WTC11 (cell line): Measurements from ENCODE around the gene RIN2.
"Not testable (repeated sequence)": the region's sequence is repeated elsewhere in the genome, so short reads cannot be mapped to it uniquely, and the experiment has no call there.

ENCODE experiments used
- CTCF ChIP-seq: fragments of 200-600 bp; IDR thresholded peaks from 2 replicates; pipeline ENCODE4 v1.8.0; 2022; ENCODE audit warnings: antibody characterized with exemption
- FOXJ3 ChIP-seq: sonication (generic); formaldehyde crosslinking; IDR thresholded peaks from 2 replicates; pipeline ENCODE4 v1.9.0; 2021; ENCODE audit warnings: missing genetic modification reagents, mild to moderate bottlenecking, borderline replicate concordance
- JUN ChIP-seq: sonication (generic); formaldehyde crosslinking; IDR thresholded peaks from 2 replicates; pipeline ENCODE4 v1.8.0; 2023; ENCODE audit warnings: mild to moderate bottlenecking, missing genetic modification reagents
- KAT7 ChIP-seq: sonication (generic); formaldehyde crosslinking; IDR thresholded peaks from 2 replicates; pipeline ENCODE4 v1.8.1; 2023; ENCODE audit warnings: missing genetic modification reagents, mild to moderate bottlenecking, borderline replicate concordance
- MLX ChIP-seq: sonication (generic); formaldehyde crosslinking; IDR thresholded peaks from 2 replicates; pipeline ENCODE4 v1.8.1; 2023; ENCODE audit warnings: mild to moderate bottlenecking, missing genetic modification reagents, moderate library complexity
- NFE2L1 ChIP-seq: sonication (generic); formaldehyde crosslinking; IDR thresholded peaks from 2 replicates; pipeline ENCODE4 v1.8.1; 2023; ENCODE audit warnings: missing genetic modification reagents
- PREB ChIP-seq: sonication (generic); formaldehyde crosslinking; IDR thresholded peaks from 2 replicates; pipeline ENCODE4 v1.8.1; 2022; ENCODE audit warnings: mild to moderate bottlenecking, missing genetic modification reagents, moderate library complexity, borderline replicate concordance
- SP1 ChIP-seq: sonication (generic); formaldehyde crosslinking; conservative IDR thresholded peaks from 2 replicates; pipeline ENCODE4 v1.8.1; 2022; ENCODE audit warnings: missing genetic modification reagents
- TEAD1 ChIP-seq: sonication (generic); formaldehyde crosslinking; IDR thresholded peaks from 2 replicates; pipeline ENCODE4 v1.8.0; 2022; ENCODE audit warnings: mild to moderate bottlenecking, missing genetic modification reagents
- USF1 ChIP-seq: sonication (generic); formaldehyde crosslinking; IDR thresholded peaks from 2 replicates; pipeline ENCODE4 v1.8.0; 2022; ENCODE audit warnings: mild to moderate bottlenecking, missing genetic modification reagents
- USF2 ChIP-seq: sonication (generic); formaldehyde crosslinking; IDR thresholded peaks from 2 replicates; pipeline ENCODE4 v1.8.1; 2023; ENCODE audit warnings: mild to moderate bottlenecking, missing genetic modification reagents, moderate library complexity

- TF ChIP-seq TEAD1; CTCF; SP1 (CRISPR knock-in tag); USF2 (CRISPR knock-in tag); USF1; FOXJ3 (CRISPR knock-in tag); NFE2L1; MLX (CRISPR knock-in tag); KAT7; JUN; PREB (CRISPR knock-in tag): not testable (repeated sequence)
Measured at GRCh38 chr20:19806276-19806675, 48.2 kb downstream of the RIN2 start.
